Dedifferentiated amniotic fluid mesenchymal stem cell (primary cell): Measurements from ENCODE around the gene GPR68.
"Not testable (repeated sequence)": the region's sequence is repeated elsewhere in the genome, so short reads cannot be mapped to it uniquely, and the experiment has no call there.

Source experiments
- DNase-seq: peaks from one replicate; pipeline ENCODE4 v3.0.0-alpha.2; 2016; ENCODE audit errors: extremely low spot score

GPR68 gene

GRCh38 chr14:91273273-91273884, 28.9 kb upstream of the GPR68 start:
- no peak for DNase-seq

GRCh38 chr14:91272341-91273272, 28.1 kb upstream of the GPR68 start:
- DNase-seq, result no peak

- DNase-seq, result no peak
Observed at GRCh38 chr14:91271639-91272038, 27.1 kb upstream of the GPR68 start.

GRCh38 chr14:91270619-91271018, 26.1 kb upstream of the GPR68 start:
- no peak for DNase-seq

- DNase-seq, result no peak
Observed at GRCh38 chr14:91270188-91270587, 25.7 kb upstream of the GPR68 start.

- no peak for DNase-seq
Observed at GRCh38 chr14:91269076-91269991, 24.8 kb upstream of the GPR68 start.

GRCh38 chr14:91267965-91268437, 23.5 kb upstream of the GPR68 start:
- DNase-seq, result no peak

GRCh38 chr14:91266276-91266675, 21.8 kb upstream of the GPR68 start:
- DNase-seq, result not testable (repeated sequence)

- no peak for DNase-seq
Observed at GRCh38 chr14:91265404-91265803, 20.9 kb upstream of the GPR68 start.

- DNase-seq, result no peak
Observed at GRCh38 chr14:91264151-91265150, 19.9 kb upstream of the GPR68 start.

GRCh38 chr14:91263329-91263728, 18.8 kb upstream of the GPR68 start:
- DNase-seq, result no peak

- no peak for DNase-seq
Observed at GRCh38 chr14:91261986-91262549, 17.6 kb upstream of the GPR68 start.

GRCh38 chr14:91261115-91261514, 16.6 kb upstream of the GPR68 start:
- no peak for DNase-seq

- DNase-seq, result no peak
Observed at GRCh38 chr14:91258876-91259275, 14.4 kb upstream of the GPR68 start.

GRCh38 chr14:91258011-91258618, 13.6 kb upstream of the GPR68 start:
- no peak for DNase-seq

GRCh38 chr14:91257328-91258010, 13.0 kb upstream of the GPR68 start:
- no peak for DNase-seq

- no peak for DNase-seq
Observed at GRCh38 chr14:91256661-91257060, 12.2 kb upstream of the GPR68 start.

- DNase-seq, result no peak
Observed at GRCh38 chr14:91255026-91255695, 10.7 kb upstream of the GPR68 start.

GRCh38 chr14:91254461-91254860, 10.0 kb upstream of the GPR68 start:
- DNase-seq, result no peak
